Adipocyte (in vitro differentiated cells): Measurements from ENCODE around the gene SLC6A1.
"Not testable (repeated sequence)": the region's sequence is repeated elsewhere in the genome, so short reads cannot be mapped to it uniquely, and the experiment has no call there.

Source experiments
- DNase-seq: peaks from one replicate; pipeline ENCODE4 v3.0.0-alpha.2; 2015; ENCODE audit warnings: low read depth
- H3K27me3 ChIP-seq: replicated peaks from 2 replicates; pipeline ENCODE4 v1.7.0; 2013; ENCODE audit warnings: mild to moderate bottlenecking, low read length, moderate library complexity; ENCODE audit not compliant: control insufficient read depth, insufficient read depth
- H3K36me3 ChIP-seq: 2 replicates; pipeline ENCODE4 v1.7.0; 2013; ENCODE audit warnings: low read length, mild to moderate bottlenecking, moderate library complexity; ENCODE audit not compliant: control insufficient read depth, insufficient read depth, severe bottlenecking
- H3K4me1 ChIP-seq: 2 replicates; pipeline ENCODE4 v1.7.0; 2013; ENCODE audit warnings: mild to moderate bottlenecking, low read length, moderate library complexity; ENCODE audit not compliant: control insufficient read depth, insufficient read depth
- H3K4me3 ChIP-seq: 2 replicates; pipeline ENCODE4 v1.7.0; 2013; ENCODE audit warnings: mild to moderate bottlenecking, low read length, moderate library complexity
- H3K9ac ChIP-seq: 2 replicates; pipeline ENCODE4 v1.7.0; 2013; ENCODE audit warnings: mild to moderate bottlenecking, low read length, moderate library complexity
- H3K9me3 ChIP-seq: 2 replicates; pipeline ENCODE4 v1.7.0; 2013; ENCODE audit warnings: mild to moderate bottlenecking, low read length, moderate library complexity; ENCODE audit not compliant: control insufficient read depth

Gene SLC6A1

GRCh38 chr3:11054739-11055438 is 62.3 kb downstream of the SLC6A1 start:
- no peak for DNase-seq
- Histone ChIP-seq H3K9me3 (no peaks in the 10 kb centered on the region), H3K4me3 (no peak overlapping the region), H3K36me3 (no peaks in the 10 kb centered on the region), H3K9ac (no peak overlapping the region), H3K27me3 (peaks cover 43% of the 10 kb centered on the region), H3K4me1 (no peaks in the 10 kb centered on the region)

- DNase-seq: no peak
- peaks cover 38% of the 10 kb centered on the region for H3K27me3 ChIP-seq
- no peak overlapping the region for H3K4me3 ChIP-seq
- H3K9me3 ChIP-seq: no peaks in the 10 kb centered on the region
- H3K4me1 ChIP-seq: no peaks in the 10 kb centered on the region
- H3K36me3 ChIP-seq: no peaks in the 10 kb centered on the region
- no peak overlapping the region for H3K9ac ChIP-seq
These were observed 62.9 kb downstream of the SLC6A1 start for GRCh38 chr3:11055496-11055895.

GRCh38 chr3:11056531-11057050 is 64.0 kb downstream of the SLC6A1 start:
- Histone ChIP-seq H3K9ac (no peak overlapping the region), H3K36me3 (no peaks in the 10 kb centered on the region), H3K27me3 (peaks cover 30% of the 10 kb centered on the region), H3K4me1 (no peaks in the 10 kb centered on the region), H3K9me3 (no peaks in the 10 kb centered on the region), H3K4me3 (no peak overlapping the region)
- DNase-seq: no peak

- H3K4me3 ChIP-seq: no peak overlapping the region
- no peak overlapping the region for H3K9ac ChIP-seq
- no peaks in the 10 kb centered on the region for H3K9me3 ChIP-seq
- H3K4me1 ChIP-seq: no peaks in the 10 kb centered on the region
- H3K36me3 ChIP-seq: no peaks in the 10 kb centered on the region
- peaks cover 23% of the 10 kb centered on the region for H3K27me3 ChIP-seq
- DNase-seq: no peak
These were observed 65.1 kb downstream of the SLC6A1 start for GRCh38 chr3:11057655-11058054.

GRCh38 chr3:11059090-11059798 is 66.7 kb downstream of the SLC6A1 start:
- Histone ChIP-seq H3K4me3 (no peak overlapping the region), H3K36me3 (no peaks in the 10 kb centered on the region), H3K4me1 (no peaks in the 10 kb centered on the region), H3K9ac (no peak overlapping the region), H3K27me3 (peaks cover 19% of the 10 kb centered on the region), H3K9me3 (no peaks in the 10 kb centered on the region)
- DNase-seq: peak; percentile 89

GRCh38 chr3:11059799-11060115 is 67.2 kb downstream of the SLC6A1 start:
- Histone ChIP-seq H3K36me3 (no peaks in the 10 kb centered on the region), H3K27me3 (peaks cover 19% of the 10 kb centered on the region), H3K9me3 (peaks cover 4% of the 10 kb centered on the region), H3K9ac (no peak overlapping the region), H3K4me3 (no peak overlapping the region), H3K4me1 (no peaks in the 10 kb centered on the region)
- DNase-seq: no peak

- H3K4me1 ChIP-seq: no peaks in the 10 kb centered on the region
- peak; percentile 83 for DNase-seq
- H3K9me3 ChIP-seq: peaks cover 6% of the 10 kb centered on the region
- peaks cover 19% of the 10 kb centered on the region for H3K27me3 ChIP-seq
- no peaks in the 10 kb centered on the region for H3K36me3 ChIP-seq
- peak overlapping the region; percentile 40 for H3K4me3 ChIP-seq
- H3K9ac ChIP-seq: peak overlapping the region; percentile 4
These were observed 68.1 kb downstream of the SLC6A1 start for GRCh38 chr3:11060500-11061251.

GRCh38 chr3:11061268-11061871 is 68.8 kb downstream of the SLC6A1 start:
- H3K4me3 ChIP-seq: peak overlapping the region; percentile 40

GRCh38 chr3:11062704-11063103 is 70.2 kb downstream of the SLC6A1 start:
- Histone ChIP-seq H3K4me1 (no peaks in the 10 kb centered on the region), H3K36me3 (no peaks in the 10 kb centered on the region), H3K9me3 (peaks cover 10% of the 10 kb centered on the region), H3K27me3 (peaks cover 10% of the 10 kb centered on the region), H3K9ac (no peak overlapping the region), H3K4me3 (no peak overlapping the region)
- DNase-seq: no peak

More at GRCh38 chr3:11061268-11061871, 68.8 kb downstream of the SLC6A1 start:
- not testable (repeated sequence) for H3K4me1 ChIP-seq, H3K36me3 ChIP-seq, H3K9me3 ChIP-seq, DNase-seq
- Histone ChIP-seq H3K27me3 (peaks cover 19% of the 10 kb centered on the region), H3K9ac (peak overlapping the region; percentile 4)

- DNase-seq: no peak
- no peak overlapping the region for H3K4me3 ChIP-seq
- H3K9me3 ChIP-seq: peaks cover 8% of the 10 kb centered on the region
- H3K36me3 ChIP-seq: no peaks in the 10 kb centered on the region
- H3K4me1 ChIP-seq: no peaks in the 10 kb centered on the region
- H3K27me3 ChIP-seq: no peaks in the 10 kb centered on the region
- no peak overlapping the region for H3K9ac ChIP-seq
These were observed 78.7 kb downstream of the SLC6A1 start for GRCh38 chr3:11071096-11071755.
